HG02623 (cell line): Measurements from ENCODE around the gene ARRDC4.
"Not testable (repeated sequence)": the region's sequence is repeated elsewhere in the genome, so short reads cannot be mapped to it uniquely, and the experiment has no call there.

ENCODE experiments used
- ATAC-seq: cut with Tn5 transposase; IDR thresholded peaks from one replicate; pipeline ENCODE4 v1.9.1; 2021; ENCODE audit warnings: moderate library complexity; ENCODE audit not compliant: unreplicated experiment

The ARRDC4 gene

GRCh38 chr15:97966246-97966645, 5.7 kb downstream of the ARRDC4 start:
- ATAC-seq = no peak

- no peak for ATAC-seq
These were observed 6.6 kb downstream of the ARRDC4 start for GRCh38 chr15:97966924-97967620.

GRCh38 chr15:97967881-97968280, 7.4 kb downstream of the ARRDC4 start:
- ATAC-seq = no peak

- ATAC-seq = no peak
These were observed 7.9 kb downstream of the ARRDC4 start for GRCh38 chr15:97968380-97968779.

- ATAC-seq = no peak
These were observed 11.9 kb downstream of the ARRDC4 start for GRCh38 chr15:97972366-97972765.

- no peak for ATAC-seq
These were observed 15.6 kb downstream of the ARRDC4 start for GRCh38 chr15:97976129-97976528.

- ATAC-seq = no peak
These were observed 16.4 kb downstream of the ARRDC4 start for GRCh38 chr15:97976766-97977503.

- ATAC-seq = no peak
These were observed 17.2 kb downstream of the ARRDC4 start for GRCh38 chr15:97977734-97978133.

GRCh38 chr15:97978401-97979139, 18.1 kb downstream of the ARRDC4 start:
- ATAC-seq = no peak

GRCh38 chr15:97979140-97979520, 18.6 kb downstream of the ARRDC4 start:
- ATAC-seq = no peak

- no peak for ATAC-seq
These were observed 20.6 kb downstream of the ARRDC4 start for GRCh38 chr15:97981058-97981457.

- ATAC-seq = no peak
These were observed 21.3 kb downstream of the ARRDC4 start for GRCh38 chr15:97981758-97982157.

- no peak for ATAC-seq
These were observed 23.7 kb downstream of the ARRDC4 start for GRCh38 chr15:97984157-97984556.

GRCh38 chr15:97985979-97986378, 25.5 kb downstream of the ARRDC4 start:
- not testable (repeated sequence) for ATAC-seq

- no peak for ATAC-seq
These were observed 26.3 kb downstream of the ARRDC4 start for GRCh38 chr15:97986781-97987180.

- ATAC-seq = no peak
These were observed 28.8 kb downstream of the ARRDC4 start for GRCh38 chr15:97989299-97989698.

GRCh38 chr15:97991972-97992541, 31.6 kb downstream of the ARRDC4 start:
- ATAC-seq = no peak

- ATAC-seq = no peak
These were observed 32.3 kb downstream of the ARRDC4 start for GRCh38 chr15:97992823-97993222.

- no peak for ATAC-seq
These were observed 32.8 kb downstream of the ARRDC4 start for GRCh38 chr15:97993310-97993738.

GRCh38 chr15:97994236-97994635, 33.7 kb downstream of the ARRDC4 start:
- ATAC-seq = no peak

- no peak for ATAC-seq
These were observed 34.7 kb downstream of the ARRDC4 start for GRCh38 chr15:97995192-97995591.
